HG03108 (cell line): ENCODE data around the gene MOK.
A peak's percentile ranks its signal among the peaks of the same experiment; 100 is the strongest.
"Not testable (repeated sequence)": the region's sequence is repeated elsewhere in the genome, so short reads cannot be mapped to it uniquely, and the experiment has no call there.

ENCODE experiments used
- ATAC-seq: cut with Tn5 transposase; IDR thresholded peaks from one replicate; pipeline ENCODE4 v1.9.1; 2021; ENCODE audit warnings: moderate library complexity; ENCODE audit not compliant: unreplicated experiment

MOK gene

GRCh38 chr14:102249981-102250380 is 55.0 kb downstream of the MOK start:
- no peak for ATAC-seq

DNA sequence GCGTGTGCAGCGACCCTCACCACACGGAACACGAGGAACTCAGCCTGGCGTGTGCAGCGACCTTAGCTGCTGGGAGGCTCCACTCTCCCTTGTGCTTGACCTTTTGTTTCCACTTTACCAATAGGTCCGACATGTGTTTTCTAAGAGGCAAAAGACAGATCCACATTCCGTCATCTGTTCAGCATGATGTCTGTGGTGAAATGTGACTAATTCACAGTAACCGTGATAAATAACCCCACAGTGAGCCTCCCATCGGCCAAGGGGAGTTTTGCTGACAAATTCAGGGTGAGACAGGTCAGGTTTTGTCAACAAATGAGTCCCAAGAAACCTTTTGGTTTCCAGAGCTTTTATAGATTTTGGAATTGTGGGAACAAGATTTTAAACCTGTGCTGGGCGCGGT is 55.9 kb downstream of the MOK start:
- no peak for ATAC-seq

DNA sequence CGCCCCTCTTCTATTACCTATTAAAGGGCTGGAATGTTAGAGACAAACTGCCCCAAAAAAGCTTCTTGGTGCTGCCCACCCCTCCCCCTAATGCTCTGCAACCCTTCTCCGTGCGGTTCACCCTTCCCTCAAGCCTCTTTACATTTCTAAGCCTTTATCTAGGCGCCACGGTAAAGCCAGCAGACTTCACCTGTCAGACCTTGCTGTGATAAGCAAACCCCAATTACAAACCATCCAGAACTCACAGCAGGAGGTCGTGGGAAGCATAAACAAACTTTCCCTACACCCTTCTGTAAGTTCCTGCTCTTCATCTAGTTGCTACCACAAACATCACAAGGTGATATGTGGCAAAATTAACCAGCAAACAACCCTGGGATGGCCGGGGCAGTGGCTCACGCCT is 56.8 kb downstream of the MOK start:
- ATAC-seq: no peak

- no peak for ATAC-seq
Measured at GRCh38 chr14:102246071-102246470, 58.9 kb downstream of the MOK start.

DNA sequence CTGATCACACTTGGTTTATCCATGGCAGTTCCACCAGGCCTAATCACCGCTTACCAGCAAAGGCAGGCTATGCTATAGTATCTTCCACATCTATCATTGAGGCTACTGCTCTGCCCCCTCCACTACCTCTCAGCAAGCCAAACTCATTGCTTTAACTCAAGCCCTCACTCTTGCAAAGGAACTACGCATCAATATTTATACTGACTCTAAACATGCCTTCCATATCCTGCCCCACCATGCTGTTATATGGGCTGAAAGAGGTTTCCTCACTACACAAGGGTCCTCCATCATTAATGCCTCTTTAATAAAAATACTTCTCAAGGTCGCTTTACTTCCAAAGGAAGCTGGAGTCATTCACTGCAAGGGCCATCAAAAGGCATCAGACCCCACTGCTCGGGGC is 61.2 kb downstream of the MOK start:
- ATAC-seq: not testable (repeated sequence)

DNA sequence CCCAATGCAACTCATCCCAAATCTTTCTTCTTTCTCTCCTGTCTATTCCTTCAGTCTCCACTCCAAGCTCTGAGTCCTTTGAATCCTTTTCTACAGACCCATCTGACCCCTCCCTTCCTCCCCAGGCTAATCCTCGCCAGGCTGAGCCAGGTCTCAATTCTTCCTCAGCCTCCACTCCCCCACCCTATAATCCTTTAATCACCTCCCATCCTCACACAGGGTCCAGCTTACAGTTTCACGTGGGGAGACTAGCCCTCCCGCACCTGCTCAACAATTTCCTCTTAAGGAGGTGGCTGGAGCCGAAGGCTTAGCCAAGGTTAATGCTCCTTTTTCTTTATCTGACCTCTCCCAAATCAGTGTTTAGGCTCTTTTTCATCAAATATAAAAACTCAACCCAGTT is 63.8 kb downstream of the MOK start:
- ATAC-seq: no peak

DNA sequence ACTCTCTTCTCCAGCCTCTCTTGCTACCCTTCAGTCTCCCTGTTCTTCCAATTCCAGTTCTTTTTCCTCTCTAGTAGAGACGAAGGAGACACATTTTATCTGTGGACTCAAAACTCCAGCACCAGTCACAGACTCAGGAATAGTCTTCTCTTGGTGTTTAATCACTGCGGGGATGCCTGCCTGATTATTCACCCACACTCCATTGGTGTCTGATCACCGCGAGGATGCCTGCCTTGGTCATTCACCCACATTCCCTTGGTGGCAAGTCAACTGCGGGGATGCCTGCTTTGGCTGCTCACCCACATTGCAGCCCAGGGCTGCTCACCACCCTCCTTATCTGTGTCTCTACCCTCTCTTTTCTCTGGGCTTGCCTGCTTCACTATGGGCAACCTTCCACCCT is 64.5 kb downstream of the MOK start:
- ATAC-seq: not testable (repeated sequence)

DNA sequence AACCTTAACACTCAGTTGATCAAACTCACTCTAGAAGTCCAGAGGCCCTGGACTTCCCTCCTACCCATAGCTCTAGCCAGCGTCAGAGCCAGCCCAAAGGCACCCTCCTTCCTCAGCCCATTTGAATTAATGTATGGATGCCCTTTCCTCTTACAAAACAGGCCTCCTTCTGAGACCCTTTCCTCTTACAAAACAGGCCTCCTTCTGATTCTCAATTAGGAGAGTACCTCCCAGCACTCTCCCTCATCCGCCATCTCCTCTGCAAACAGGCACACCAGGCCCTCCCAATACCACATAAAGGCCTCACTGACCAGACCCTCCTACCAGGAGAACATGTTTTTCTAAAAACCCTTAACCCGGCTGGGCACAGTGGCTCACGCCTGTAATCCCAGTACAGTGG is 65.7 kb downstream of the MOK start:
- no peak for ATAC-seq

GRCh38 chr14:102238766-102239165 is 66.2 kb downstream of the MOK start:
- no peak for ATAC-seq

DNA sequence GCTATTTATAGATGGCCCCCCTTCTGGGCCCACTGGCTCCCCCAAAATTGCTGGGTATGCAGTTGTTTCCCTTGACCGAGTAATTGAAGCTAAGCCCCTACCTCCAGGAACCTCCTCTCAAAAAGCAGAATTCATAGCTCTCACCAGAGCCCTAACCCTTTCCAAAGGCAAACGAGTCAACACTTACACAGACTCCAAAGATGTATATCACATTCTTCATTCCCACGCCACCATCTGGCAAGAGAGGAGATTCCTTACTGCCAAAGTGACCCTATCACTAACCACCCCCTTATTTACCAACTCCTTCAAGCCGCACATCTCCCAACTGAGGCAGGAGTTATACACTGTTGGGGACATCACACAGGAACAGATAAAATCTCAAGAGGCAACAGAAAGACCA is 66.8 kb downstream of the MOK start:
- ATAC-seq: no peak

DNA sequence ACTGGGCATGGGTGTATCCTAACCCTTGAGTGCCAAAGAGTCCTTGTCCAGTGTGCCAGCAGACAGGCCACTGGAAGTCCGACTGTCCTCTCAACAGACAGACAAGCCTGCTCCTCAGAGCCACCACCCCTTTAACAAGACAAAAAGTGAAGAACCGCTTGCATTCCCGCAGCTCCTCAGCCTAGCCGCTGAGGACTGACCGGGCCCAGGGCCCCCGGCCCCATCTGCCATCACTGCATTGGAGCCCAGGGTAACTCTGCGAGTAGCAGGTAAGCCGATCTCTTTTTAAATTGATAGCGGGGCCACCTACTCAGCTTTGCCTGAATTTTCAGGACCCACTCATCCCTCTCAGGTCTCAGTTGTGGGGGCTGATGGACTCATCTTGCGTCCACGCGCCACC is 68.9 kb downstream of the MOK start:
- no peak for ATAC-seq

GRCh38 chr14:102235275-102235897 is 69.6 kb downstream of the MOK start:
- ATAC-seq: peak; percentile 86

- no peak for ATAC-seq
Measured at GRCh38 chr14:102234331-102235264, 70.4 kb downstream of the MOK start.

- ATAC-seq: no peak
Measured at GRCh38 chr14:102233081-102233480, 71.9 kb downstream of the MOK start.

DNA sequence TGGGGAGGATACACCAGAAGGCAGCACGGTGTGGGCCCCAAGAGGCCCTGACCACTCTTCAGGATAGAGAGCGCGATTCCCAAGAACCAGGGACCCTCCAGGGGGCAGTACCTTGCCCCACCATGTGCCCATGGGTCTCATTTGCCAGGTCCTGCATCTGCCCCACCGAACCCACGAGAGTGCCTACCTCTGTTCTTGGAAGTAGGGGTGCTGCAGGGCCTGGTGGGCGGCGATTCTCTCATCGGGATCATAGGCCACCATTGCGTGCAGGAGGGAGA is 72.7 kb downstream of the MOK start:
- no peak for ATAC-seq

- no peak for ATAC-seq
Measured at GRCh38 chr14:102231476-102232347, 73.3 kb downstream of the MOK start.

- ATAC-seq: no peak
Measured at GRCh38 chr14:102230481-102231210, 74.3 kb downstream of the MOK start.

DNA sequence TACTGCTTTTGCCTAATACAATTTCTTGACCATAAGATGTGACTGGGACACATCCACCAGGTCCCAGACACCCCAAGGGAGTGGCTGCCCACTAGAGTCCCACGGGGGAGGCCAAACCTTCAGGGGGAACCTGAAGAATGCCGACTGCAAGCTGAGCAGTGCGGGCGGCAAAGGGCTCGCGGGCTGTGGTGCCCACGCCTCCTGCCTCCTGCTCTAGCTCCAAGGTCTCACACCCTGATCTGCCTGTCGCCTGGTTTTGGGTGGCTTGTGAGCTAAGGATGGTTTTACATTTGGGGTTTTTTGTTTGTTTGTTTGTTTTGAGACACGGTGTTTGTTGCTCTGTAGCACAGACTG is 75.2 kb downstream of the MOK start:
- no peak for ATAC-seq

DNA sequence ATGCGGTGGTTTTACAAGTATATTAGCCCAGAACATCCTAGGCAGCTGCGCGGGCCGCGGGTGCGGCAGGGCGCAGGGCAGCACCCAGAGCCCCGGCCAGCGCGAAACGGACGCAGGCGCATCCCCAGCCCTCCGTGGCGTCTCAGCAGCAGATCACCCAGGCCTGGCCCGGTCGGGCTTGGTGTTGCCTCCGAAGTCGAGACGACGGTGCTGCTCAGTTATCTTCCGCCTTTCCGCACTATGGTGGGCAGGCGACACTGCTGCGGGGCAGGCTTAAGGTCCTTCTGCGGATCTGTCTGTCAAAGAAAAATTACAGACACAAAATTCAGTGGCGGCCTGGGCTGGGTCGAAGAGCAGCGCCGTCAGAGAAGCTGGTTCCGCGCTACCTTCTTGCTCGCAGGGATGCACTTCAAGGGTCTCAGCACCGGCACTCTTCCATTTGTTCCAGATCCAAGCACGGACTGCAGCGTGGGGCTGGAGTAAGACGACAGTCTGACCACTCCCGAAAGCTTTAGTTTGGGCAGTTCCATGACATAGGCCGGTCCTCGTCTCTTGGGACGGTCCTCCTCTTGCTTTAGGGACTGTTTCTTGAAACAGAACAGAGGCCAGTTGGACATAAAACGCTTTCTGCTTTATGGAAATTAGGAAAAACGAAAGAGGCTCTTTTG is 75.8 kb downstream of the MOK start:
- ATAC-seq: no peak

- no peak for ATAC-seq
Measured at GRCh38 chr14:102227184-102227964, 77.6 kb downstream of the MOK start.
